ENCODE results near the gene SNX20. TPM values are rescaled to one million over a fixed set of nuclear protein-coding genes. Genes with fewer than 3 reads are reported as not detected.

The SNX20 gene
- total RNA-seq, 2 experiments from 2014 or later: 83.9 to 98.5 TPM

GRCh38 chr16:50674831-50675230, 6.3 kb downstream of the SNX20 start:
- no peak overlapping the region for H3K4me3 Mint-ChIP-seq

GRCh38 chr16:50673496-50674275, 7.4 kb downstream of the SNX20 start:
- H3K27ac Mint-ChIP-seq: no peak overlapping the region
- ChIA-PET CTCF (interaction anchor here (0.5 to 12.8 kb wide), 7 partner anchors 8 to 133 kb away, joined by 3 to 224 read pairs (median 15); partner anchors contain the start of gene SNX20), POLR2A (interaction anchor here (0.6 kb wide), 1 partner anchor 444 kb away, joined by 8 read pairs; no protein-coding TSS in a partner anchor)
- H3K4me1 Mint-ChIP-seq: peaks cover 46% of the 10 kb centered on the region
- H3K9me3 Mint-ChIP-seq: peaks cover 20% of the 10 kb centered on the region
- H3K4me3 Mint-ChIP-seq: no peak overlapping the region
- H3K27me3 Mint-ChIP-seq: no peaks in the 10 kb centered on the region
- H3K36me3 Mint-ChIP-seq (ENCODE audit: low read depth): peaks cover 95% of the 10 kb centered on the region
- no peak for DNase-seq

More at GRCh38 chr16:50674831-50675230, 6.3 kb downstream of the SNX20 start:
- DNase-seq: no peak
- Mint-ChIP-seq H3K9me3 (peaks cover 20% of the 10 kb centered on the region), H3K4me1 (peaks cover 51% of the 10 kb centered on the region), H3K36me3 (ENCODE audit: low read depth) (peaks cover 97% of the 10 kb centered on the region), H3K27ac (no peak overlapping the region), H3K27me3 (no peaks in the 10 kb centered on the region)
- CTCF ChIA-PET: interaction anchor here (1.5 to 4.2 kb wide), 3 partner anchors 9 to 131 kb away, joined by 3 to 28 read pairs (median 21); no protein-coding TSS in a partner anchor
- POLR2A ChIA-PET: interaction anchor here (0.6 kb wide), 1 partner anchor 191 kb away, joined by 4 read pairs; no protein-coding TSS in a partner anchor

- H3K4me1 Mint-ChIP-seq: peaks cover 46% of the 10 kb centered on the region
- no peaks in the 10 kb centered on the region for H3K27me3 Mint-ChIP-seq
- ChIA-PET CTCF (interaction anchor here (0.5 to 12.8 kb wide), 22 partner anchors 11 to 646 kb away, joined by 3 to 224 read pairs (median 4); partner anchors contain the start of genes CNEP1R1 and SNX20), POLR2A (interaction anchor here (0.7 to 0.8 kb wide), 2 partner anchors 71 to 135 kb away, joined by 3 to 4 read pairs; partner anchors contain the start of gene CYLD)
- no peak overlapping the region for H3K4me3 Mint-ChIP-seq
- H3K9me3 Mint-ChIP-seq: peaks cover 20% of the 10 kb centered on the region
- peak; percentile 72 for DNase-seq
- H3K27ac Mint-ChIP-seq: peak overlapping the region; percentile 51
- peaks cover 84% of the 10 kb centered on the region for H3K36me3 Mint-ChIP-seq (ENCODE audit: low read depth)
These were observed 9.4 kb downstream of the SNX20 start for GRCh38 chr16:50671644-50672260.

GRCh38 chr16:50670476-50670875, 10.6 kb downstream of the SNX20 start:
- H3K27ac Mint-ChIP-seq: no peak overlapping the region
- peaks cover 48% of the 10 kb centered on the region for H3K4me1 Mint-ChIP-seq
- no peak overlapping the region for H3K4me3 Mint-ChIP-seq
- ChIA-PET POLR2A (no interaction called here), CTCF (interaction anchor here (0.6 to 12.8 kb wide), 7 partner anchors 11 to 563 kb away, joined by 3 to 224 read pairs (median 8); partner anchors contain the start of gene SNX20)
- no peak for DNase-seq
- H3K9me3 Mint-ChIP-seq: peaks cover 20% of the 10 kb centered on the region
- peaks cover 75% of the 10 kb centered on the region for H3K36me3 Mint-ChIP-seq (ENCODE audit: low read depth)
- H3K27me3 Mint-ChIP-seq: no peaks in the 10 kb centered on the region

- H3K27me3 Mint-ChIP-seq: no peaks in the 10 kb centered on the region
- CTCF ChIA-PET: interaction anchor here (0.6 to 12.8 kb wide), 5 partner anchors 13 to 563 kb away, joined by 3 to 224 read pairs (median 3); partner anchors contain the start of gene SNX20
- H3K9me3 Mint-ChIP-seq: peaks cover 19% of the 10 kb centered on the region
- no peak overlapping the region for H3K4me3 Mint-ChIP-seq
- POLR2A ChIA-PET: no interaction called here
- peaks cover 73% of the 10 kb centered on the region for H3K36me3 Mint-ChIP-seq (ENCODE audit: low read depth)
- H3K4me1 Mint-ChIP-seq: peaks cover 55% of the 10 kb centered on the region
- DNase-seq: no peak
- no peak overlapping the region for H3K27ac Mint-ChIP-seq
These were observed 11.4 kb downstream of the SNX20 start for GRCh38 chr16:50669741-50670140.

- no peak for DNase-seq
- peaks cover 75% of the 10 kb centered on the region for H3K36me3 Mint-ChIP-seq (ENCODE audit: low read depth)
- ChIA-PET POLR2A (interaction anchor here (1.4 kb wide), 1 partner anchor 138 kb away, joined by 3 read pairs; no protein-coding TSS in a partner anchor), CTCF (interaction anchor here (1.1 to 12.8 kb wide), 11 partner anchors 14 to 644 kb away, joined by 3 to 224 read pairs (median 5); partner anchors contain the start of genes BRD7, CNEP1R1 and SNX20)
- no peaks in the 10 kb centered on the region for H3K27me3 Mint-ChIP-seq
- H3K4me1 Mint-ChIP-seq: peaks cover 60% of the 10 kb centered on the region
- peak overlapping the region; percentile 97 for H3K27ac Mint-ChIP-seq
- peaks cover 22% of the 10 kb centered on the region for H3K9me3 Mint-ChIP-seq
- H3K4me3 Mint-ChIP-seq: no peak overlapping the region
These were observed 12.6 kb downstream of the SNX20 start for GRCh38 chr16:50668368-50669008.

- peaks cover 60% of the 10 kb centered on the region for H3K4me1 Mint-ChIP-seq
- no peak for DNase-seq
- POLR2A ChIA-PET: interaction anchor here (0.7 to 1.7 kb wide), 8 partner anchors 10 to 139 kb away, joined by 3 to 13 read pairs (median 4); partner anchors contain the start of gene CYLD
- CTCF ChIA-PET: interaction anchor here (1.0 to 12.8 kb wide), 24 partner anchors 7 to 810 kb away, joined by 3 to 224 read pairs (median 4); partner anchors contain the start of genes BRD7, CNEP1R1 and SNX20
- peak overlapping the region; percentile 71 for H3K4me3 Mint-ChIP-seq
- H3K36me3 Mint-ChIP-seq (ENCODE audit: low read depth): peaks cover 70% of the 10 kb centered on the region
- H3K9me3 Mint-ChIP-seq: peaks cover 21% of the 10 kb centered on the region
- H3K27ac Mint-ChIP-seq: peak overlapping the region; percentile 97
- no peaks in the 10 kb centered on the region for H3K27me3 Mint-ChIP-seq
These were observed 13.4 kb downstream of the SNX20 start for GRCh38 chr16:50667497-50668367.

- Mint-ChIP-seq H3K36me3 (ENCODE audit: low read depth) (peaks cover 68% of the 10 kb centered on the region), H3K4me1 (peaks cover 59% of the 10 kb centered on the region), H3K27me3 (no peaks in the 10 kb centered on the region), H3K27ac (peak overlapping the region; percentile 97), H3K9me3 (peaks cover 19% of the 10 kb centered on the region), H3K4me3 (peak overlapping the region; percentile 71)
- DNase-seq: peak; percentile 65
- CTCF ChIA-PET: interaction anchor here (0.8 to 12.8 kb wide), 32 partner anchors 8 to 809 kb away, joined by 3 to 224 read pairs (median 4); partner anchors contain the start of genes BRD7, CNEP1R1 and SNX20
- POLR2A ChIA-PET: interaction anchor here (0.5 to 1.7 kb wide), 12 partner anchors 9 to 297 kb away, joined by 3 to 13 read pairs (median 3); partner anchors contain the start of gene CYLD
These were observed 14.2 kb downstream of the SNX20 start for GRCh38 chr16:50666658-50667496.

GRCh38 chr16:50665128-50665878, 15.8 kb downstream of the SNX20 start:
- Mint-ChIP-seq H3K9me3 (peaks cover 13% of the 10 kb centered on the region), H3K36me3 (ENCODE audit: low read depth) (peaks cover 52% of the 10 kb centered on the region), H3K27me3 (no peaks in the 10 kb centered on the region), H3K27ac (peak overlapping the region; percentile 92), H3K4me3 (peak overlapping the region; percentile 65), H3K4me1 (peaks cover 49% of the 10 kb centered on the region)
- DNase-seq: peak; percentile 88
- ChIA-PET POLR2A (interaction anchor here (0.8 kb wide), 1 partner anchor 76 kb away, joined by 3 read pairs; no protein-coding TSS in a partner anchor), CTCF (interaction anchor here (0.5 to 12.8 kb wide), 56 partner anchors 8 to 640 kb away, joined by 3 to 224 read pairs (median 4); partner anchors contain the start of genes BRD7, CNEP1R1, CYLD and SNX20)

- peak overlapping the region; percentile 16 for H3K4me3 Mint-ChIP-seq
- peaks cover 13% of the 10 kb centered on the region for H3K9me3 Mint-ChIP-seq
- no peaks in the 10 kb centered on the region for H3K27me3 Mint-ChIP-seq
- DNase-seq: no peak
- POLR2A ChIA-PET: interaction anchor here (0.6 kb wide), 1 partner anchor 150 kb away, joined by 3 read pairs; no protein-coding TSS in a partner anchor
- peaks cover 43% of the 10 kb centered on the region for H3K36me3 Mint-ChIP-seq (ENCODE audit: low read depth)
- peaks cover 50% of the 10 kb centered on the region for H3K4me1 Mint-ChIP-seq
- peak overlapping the region; percentile 92 for H3K27ac Mint-ChIP-seq
- CTCF ChIA-PET: interaction anchor here (0.6 to 12.8 kb wide), 9 partner anchors 10 to 639 kb away, joined by 3 to 224 read pairs (median 11); partner anchors contain the start of genes CNEP1R1 and SNX20
These were observed 16.8 kb downstream of the SNX20 start for GRCh38 chr16:50664270-50664669.

Measured in activated CD4-positive, alpha-beta T cell treated with anti-CD3 and anti-CD28 coated beads, Interleukin-2, amount 10 ng/mL, durations not matched to agents 7 days and 5 days (primary cell).